AG09309 (cell line): Measurements from ENCODE around the gene ASH1L.

Experiments
- DNase-seq: peaks from one replicate; pipeline ENCODE4 v3.0.0-alpha.2; 2010; ENCODE audit warnings: low read depth
- H3K4me3 ChIP-seq: 2 replicates; pipeline ENCODE4 v1.5.1; 2011; ENCODE audit warnings: mild to moderate bottlenecking, low read depth, low read length, moderate library complexity; ENCODE audit not compliant: control insufficient read depth
- TF ChIP-seq, protein P1 (sequence below): IDR thresholded peaks from 2 replicates; pipeline ENCODE4 v1.5.1; 2011; ENCODE audit warnings: mild to moderate bottlenecking, low read depth, low read length, inconsistent platforms; ENCODE audit not compliant: insufficient read depth, control insufficient read depth; ENCODE audit errors: missing control alignments

The ASH1L gene

DNA sequence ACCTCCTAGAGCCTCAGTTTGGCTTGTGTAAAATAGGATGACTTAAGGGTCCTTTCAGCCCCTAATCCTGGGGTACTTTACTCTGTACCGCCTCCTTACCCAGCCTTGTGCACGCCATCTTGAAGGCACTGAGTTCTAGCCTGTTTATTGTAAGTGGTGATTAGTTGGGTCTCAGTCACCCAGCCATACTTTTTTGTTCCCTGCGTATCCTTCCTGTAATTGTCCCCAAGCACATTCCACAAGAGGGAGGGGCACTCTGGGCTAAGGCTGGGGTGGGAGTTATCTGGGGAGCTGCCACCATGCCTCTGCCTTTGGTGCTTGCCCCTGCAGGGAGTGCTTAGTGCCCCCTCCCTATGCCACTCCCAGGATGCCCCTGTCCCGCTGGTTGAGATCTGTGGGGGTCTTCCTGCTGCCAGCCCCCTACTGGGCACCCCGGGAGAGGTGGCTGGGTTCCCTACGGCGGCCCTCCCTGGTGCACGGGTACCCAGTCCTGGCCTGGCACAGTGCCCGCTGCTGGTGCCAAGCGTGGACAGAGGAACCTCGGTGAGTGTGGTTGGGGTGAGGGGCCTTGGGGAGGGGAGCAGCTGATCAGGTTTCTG is 253.1 kb downstream of the ASH1L start:
- DNase-seq = no peak
- H3K4me3 ChIP-seq = peak overlapping the region; percentile 65
- TF ChIP-seq, protein P1, sequence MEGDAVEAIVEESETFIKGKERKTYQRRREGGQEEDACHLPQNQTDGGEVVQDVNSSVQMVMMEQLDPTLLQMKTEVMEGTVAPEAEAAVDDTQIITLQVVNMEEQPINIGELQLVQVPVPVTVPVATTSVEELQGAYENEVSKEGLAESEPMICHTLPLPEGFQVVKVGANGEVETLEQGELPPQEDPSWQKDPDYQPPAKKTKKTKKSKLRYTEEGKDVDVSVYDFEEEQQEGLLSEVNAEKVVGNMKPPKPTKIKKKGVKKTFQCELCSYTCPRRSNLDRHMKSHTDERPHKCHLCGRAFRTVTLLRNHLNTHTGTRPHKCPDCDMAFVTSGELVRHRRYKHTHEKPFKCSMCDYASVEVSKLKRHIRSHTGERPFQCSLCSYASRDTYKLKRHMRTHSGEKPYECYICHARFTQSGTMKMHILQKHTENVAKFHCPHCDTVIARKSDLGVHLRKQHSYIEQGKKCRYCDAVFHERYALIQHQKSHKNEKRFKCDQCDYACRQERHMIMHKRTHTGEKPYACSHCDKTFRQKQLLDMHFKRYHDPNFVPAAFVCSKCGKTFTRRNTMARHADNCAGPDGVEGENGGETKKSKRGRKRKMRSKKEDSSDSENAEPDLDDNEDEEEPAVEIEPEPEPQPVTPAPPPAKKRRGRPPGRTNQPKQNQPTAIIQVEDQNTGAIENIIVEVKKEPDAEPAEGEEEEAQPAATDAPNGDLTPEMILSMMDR = no peak

DNA sequence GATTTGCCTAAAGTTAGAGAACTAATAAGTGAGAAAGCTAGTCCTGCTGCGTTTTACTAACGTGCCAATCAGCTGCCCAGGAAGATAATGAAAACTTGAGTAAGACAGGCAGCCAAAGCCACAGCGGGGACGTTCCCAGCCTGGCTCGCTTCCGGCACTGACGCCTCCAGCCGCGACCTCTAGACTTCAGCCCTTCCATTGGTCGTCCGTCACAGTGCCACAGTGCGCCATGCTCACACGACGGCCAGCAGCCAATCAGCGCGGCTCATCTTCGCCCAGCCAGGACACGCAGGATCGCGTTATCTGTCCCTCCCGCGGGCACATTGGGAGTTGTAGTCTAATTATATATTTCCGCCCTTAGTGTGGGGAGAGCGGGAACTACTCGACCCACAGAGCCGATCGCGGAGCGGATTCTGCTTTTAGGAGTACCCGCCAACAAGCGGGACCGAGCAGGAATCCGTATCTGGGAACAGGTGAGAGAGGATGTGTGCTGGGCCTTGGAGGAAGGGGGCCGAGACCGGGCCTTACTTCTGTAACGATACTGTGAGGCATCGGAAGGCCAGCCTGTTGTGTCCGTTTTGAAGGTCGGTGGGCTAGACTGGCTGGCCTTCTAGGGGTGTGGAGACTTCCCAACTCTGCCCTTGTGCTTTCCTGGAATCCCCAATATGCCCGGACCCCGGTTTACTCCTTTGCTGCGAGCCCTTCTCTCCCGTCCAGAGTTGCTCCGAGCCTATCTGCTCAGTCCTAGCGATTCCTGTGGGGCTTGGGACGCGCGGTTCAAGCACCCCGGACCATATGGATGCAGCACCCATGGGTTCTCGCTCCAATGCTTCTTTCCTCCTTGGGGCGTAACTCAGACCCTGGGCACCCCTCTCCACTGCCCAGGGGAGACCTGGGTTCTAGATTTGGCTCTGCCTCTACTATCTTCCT is 253.8 kb downstream of the ASH1L start, which contains the start of gene FDPS:
Gene FDPS, plus strand, starts transcription at position 374 of the 930 bp plus-strand sequence. CDS start 924 bp downstream, outside the sequence.
- TF ChIP-seq, protein P1 = no peak
- DNase-seq = peak; percentile 95
- H3K4me3 ChIP-seq = peak within 1 kb of the TSS; percentile 65

DNA sequence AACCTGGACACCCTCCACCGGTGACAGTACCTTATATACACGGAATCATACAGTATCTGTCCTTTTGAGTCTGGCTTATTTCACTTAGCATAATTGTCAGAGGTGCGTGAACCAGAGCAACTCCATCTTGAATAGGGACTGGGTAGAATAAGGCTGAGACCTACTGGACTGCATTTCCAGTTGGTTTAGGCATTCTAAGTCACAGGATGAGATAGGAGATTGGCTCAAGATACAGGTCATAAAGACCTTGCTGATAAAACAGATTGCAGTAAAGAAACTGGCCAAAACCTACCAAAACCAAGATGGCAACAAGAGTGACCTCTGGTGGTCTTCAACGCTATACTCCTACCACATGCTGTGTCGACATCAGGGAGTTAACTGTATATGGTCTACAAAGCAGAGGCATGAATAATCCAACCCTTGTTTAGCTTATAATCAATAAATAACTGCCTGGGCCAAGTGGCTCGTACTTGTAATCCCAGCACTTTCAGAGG is 255.3 kb downstream of the ASH1L start:
- no peak for DNase-seq
- no peak overlapping the region for H3K4me3 ChIP-seq
- TF ChIP-seq, protein P1 = peak; percentile 37

DNA sequence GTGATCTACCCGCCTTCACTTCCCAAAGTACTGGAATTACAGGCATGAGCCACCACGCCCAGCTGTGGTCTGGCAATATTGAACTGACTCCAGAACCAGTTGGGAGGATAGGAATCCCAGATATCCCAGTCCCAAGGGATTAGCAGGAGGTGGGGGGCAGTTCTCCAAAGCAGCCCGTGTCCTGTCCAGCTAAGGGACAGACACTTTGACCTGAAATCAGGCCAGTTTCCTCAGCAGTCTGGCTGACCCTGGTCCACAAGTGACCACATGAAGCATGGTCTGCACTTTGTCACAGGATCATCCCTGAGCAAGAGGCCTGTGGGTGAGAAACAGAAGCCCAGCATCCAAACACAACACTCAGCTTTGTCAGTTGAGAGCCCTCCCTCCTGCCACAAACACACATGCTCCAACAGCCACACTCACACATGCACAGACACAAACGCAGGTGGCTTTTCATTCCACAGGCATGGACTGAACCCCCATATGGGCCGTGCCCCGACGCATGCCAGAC is 256.7 kb downstream of the ASH1L start:
- TF ChIP-seq, protein P1 = no peak
- DNase-seq = peak; percentile 31
- no peak overlapping the region for H3K4me3 ChIP-seq

DNA sequence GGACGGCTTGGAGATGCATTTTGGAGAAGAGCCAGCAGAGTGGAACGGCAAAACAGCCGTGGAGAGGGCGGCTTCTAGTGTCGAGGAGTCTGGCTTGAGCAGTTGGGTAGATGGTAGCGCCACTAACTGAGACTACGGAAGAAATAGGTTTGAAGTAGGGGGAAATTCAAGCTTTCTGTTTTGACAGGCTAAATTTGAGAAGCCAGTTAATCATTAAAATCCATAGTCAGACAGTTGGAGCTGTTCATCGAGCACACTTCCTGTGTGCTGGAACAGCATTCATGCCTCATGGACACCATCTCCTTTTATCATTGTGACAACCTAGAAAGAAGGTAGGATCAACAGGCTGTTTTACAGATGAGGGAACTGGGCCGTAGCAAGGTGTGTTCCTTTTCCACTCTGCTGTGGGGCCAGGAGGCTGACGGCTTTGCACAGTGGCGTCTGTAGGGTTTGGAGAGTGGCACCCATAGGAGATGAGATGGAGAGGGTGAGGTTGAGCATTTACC is 258.0 kb downstream of the ASH1L start:
- DNase-seq = no peak
- H3K4me3 ChIP-seq = no peak overlapping the region

More for the DNA sequence above, 258.0 kb downstream of the ASH1L start:
- TF ChIP-seq, protein P1 = no peak
